RWPE2 (cell line): ENCODE results near the gene LRIF1.

ENCODE experiments used
- ATAC-seq: fragments of 200-7000 bp; cut with Tn5 transposase; 3 replicates; pipeline ENCODE4 v1.9.1; 2021; ENCODE audit warnings: low read depth
- DNase-seq: peaks from one replicate; pipeline ENCODE4 v3.0.0-alpha.2; 2020; ENCODE audit warnings: low spot score
- H3K27ac ChIP-seq: fragments of 450-650 bp; 2 replicates; pipeline ENCODE4 v1.5.1; 2017; ENCODE audit warnings: mild to moderate bottlenecking; ENCODE audit not compliant: poor library complexity, severe bottlenecking
- H3K27me3 ChIP-seq: fragments of 250-450 bp; sonication (Bioruptor Pico); 2 replicates; pipeline ENCODE4 v1.5.1; 2021; ENCODE audit warnings: mild to moderate bottlenecking, moderate library complexity; ENCODE audit not compliant: insufficient read depth, poor library complexity, severe bottlenecking
- H3K36me3 ChIP-seq: fragments of 250-450 bp; sonication (Bioruptor Pico); 2 replicates; pipeline ENCODE4 v1.5.1; 2020; ENCODE audit warnings: low read depth, mild to moderate bottlenecking, moderate library complexity
- H3K4me1 ChIP-seq: fragments of 250-450 bp; sonication (Bioruptor Pico); 2 replicates; pipeline ENCODE4 v1.5.1; 2021; ENCODE audit warnings: mild to moderate bottlenecking, moderate library complexity; ENCODE audit not compliant: insufficient read depth, poor library complexity, severe bottlenecking
- H3K4me3 ChIP-seq: fragments of 250-450 bp; sonication (Bioruptor Pico); 2 replicates; pipeline ENCODE4 v1.5.1; 2021; ENCODE audit warnings: mild to moderate bottlenecking, moderate library complexity; ENCODE audit not compliant: severe bottlenecking
- H3K9me3 ChIP-seq: fragments of 250-450 bp; sonication (Bioruptor Pico); 2 replicates; pipeline ENCODE4 v1.5.1; 2021; ENCODE audit warnings: mild to moderate bottlenecking, moderate library complexity; ENCODE audit not compliant: severe bottlenecking
- TF ChIP-seq, protein P1 (sequence below): fragments of 450-650 bp; IDR thresholded peaks from one replicate; pipeline ENCODE4 v1.5.1; 2017; ENCODE audit warnings: mild to moderate bottlenecking, moderate library complexity; ENCODE audit not compliant: poor library complexity, severe bottlenecking

LRIF1 gene

DNA sequence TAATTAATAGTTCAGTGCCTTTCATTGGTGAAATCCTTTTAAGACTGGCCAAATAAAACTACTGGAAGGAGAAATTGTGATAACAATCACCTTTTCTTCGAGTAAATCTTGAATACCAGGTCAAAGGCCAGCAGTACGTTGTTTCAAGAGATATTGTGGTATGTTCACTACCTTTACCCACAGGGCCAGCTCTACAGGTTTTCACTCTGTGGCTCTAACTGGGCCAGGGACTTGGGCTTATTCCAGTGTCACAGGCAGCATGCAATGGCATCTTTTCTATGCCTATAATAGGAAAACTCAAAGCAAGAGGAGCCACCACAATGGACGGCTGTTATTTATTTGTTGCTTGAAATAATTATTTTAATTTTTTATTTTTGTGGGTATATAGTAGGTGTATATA, 26.8 kb upstream of the LRIF1 start:
- no peak for ATAC-seq
- no peaks in the 10 kb centered on the region for H3K4me1 ChIP-seq
- no peak overlapping the region for H3K4me3 ChIP-seq
- H3K9me3 ChIP-seq = no peaks in the 10 kb centered on the region
- H3K36me3 ChIP-seq = no peaks in the 10 kb centered on the region
- no peak for DNase-seq
- TF ChIP-seq, protein P1, sequence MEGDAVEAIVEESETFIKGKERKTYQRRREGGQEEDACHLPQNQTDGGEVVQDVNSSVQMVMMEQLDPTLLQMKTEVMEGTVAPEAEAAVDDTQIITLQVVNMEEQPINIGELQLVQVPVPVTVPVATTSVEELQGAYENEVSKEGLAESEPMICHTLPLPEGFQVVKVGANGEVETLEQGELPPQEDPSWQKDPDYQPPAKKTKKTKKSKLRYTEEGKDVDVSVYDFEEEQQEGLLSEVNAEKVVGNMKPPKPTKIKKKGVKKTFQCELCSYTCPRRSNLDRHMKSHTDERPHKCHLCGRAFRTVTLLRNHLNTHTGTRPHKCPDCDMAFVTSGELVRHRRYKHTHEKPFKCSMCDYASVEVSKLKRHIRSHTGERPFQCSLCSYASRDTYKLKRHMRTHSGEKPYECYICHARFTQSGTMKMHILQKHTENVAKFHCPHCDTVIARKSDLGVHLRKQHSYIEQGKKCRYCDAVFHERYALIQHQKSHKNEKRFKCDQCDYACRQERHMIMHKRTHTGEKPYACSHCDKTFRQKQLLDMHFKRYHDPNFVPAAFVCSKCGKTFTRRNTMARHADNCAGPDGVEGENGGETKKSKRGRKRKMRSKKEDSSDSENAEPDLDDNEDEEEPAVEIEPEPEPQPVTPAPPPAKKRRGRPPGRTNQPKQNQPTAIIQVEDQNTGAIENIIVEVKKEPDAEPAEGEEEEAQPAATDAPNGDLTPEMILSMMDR = no peak
- no peaks in the 10 kb centered on the region for H3K27me3 ChIP-seq
- no peak overlapping the region for H3K27ac ChIP-seq

- TF ChIP-seq, protein P1 = no peak
- DNase-seq (no peak), ATAC-seq (no peak)
- H3K4me1 ChIP-seq = no peaks in the 10 kb centered on the region
- H3K9me3 ChIP-seq = no peaks in the 10 kb centered on the region
- H3K36me3 ChIP-seq = no peaks in the 10 kb centered on the region
- no peaks in the 10 kb centered on the region for H3K27me3 ChIP-seq
- H3K4me3 ChIP-seq = no peak overlapping the region
- no peak overlapping the region for H3K27ac ChIP-seq
Measured at GRCh38 chr1:110986407-110986891, 22.7 kb upstream of the LRIF1 start.

DNA sequence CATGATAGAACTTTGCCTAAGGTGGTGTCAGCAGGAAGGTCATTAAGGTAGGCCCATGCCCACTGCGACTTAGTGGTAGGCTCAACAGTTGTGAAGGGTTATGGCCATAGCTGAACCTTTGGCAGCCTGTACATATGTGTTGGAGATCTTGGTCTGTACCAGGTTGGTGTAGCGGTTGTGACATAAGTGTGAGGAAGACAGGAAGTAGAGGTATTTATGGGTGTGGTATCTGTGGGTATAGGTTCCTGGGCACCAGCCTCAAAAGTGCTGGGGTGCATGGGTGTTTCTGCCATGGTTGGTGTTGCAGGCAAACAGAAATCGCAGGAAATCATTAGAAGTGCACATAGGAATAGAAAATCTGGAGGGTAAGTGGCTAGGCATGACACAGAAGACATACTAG, 18.6 kb upstream of the LRIF1 start:
- ATAC-seq (no peak), DNase-seq (no peak)
- Histone ChIP-seq H3K27ac (no peak overlapping the region), H3K27me3 (peaks cover 4% of the 10 kb centered on the region), H3K9me3 (no peaks in the 10 kb centered on the region), H3K4me3 (no peak overlapping the region), H3K36me3 (no peaks in the 10 kb centered on the region), H3K4me1 (no peaks in the 10 kb centered on the region)
- TF ChIP-seq, protein P1 = no peak

GRCh38 chr1:110979154-110979553, 15.4 kb upstream of the LRIF1 start:
- ATAC-seq = no peak
- Histone ChIP-seq H3K27me3 (peaks cover 4% of the 10 kb centered on the region), H3K4me3 (no peak overlapping the region), H3K27ac (no peak overlapping the region), H3K4me1 (no peaks in the 10 kb centered on the region), H3K9me3 (no peaks in the 10 kb centered on the region), H3K36me3 (no peaks in the 10 kb centered on the region)
- DNase-seq = no peak
- TF ChIP-seq, protein P1 = no peak

GRCh38 chr1:110976089-110976488, 12.4 kb upstream of the LRIF1 start:
- H3K27me3 ChIP-seq = peaks cover 4% of the 10 kb centered on the region
- TF ChIP-seq, protein P1 = no peak
- no peaks in the 10 kb centered on the region for H3K36me3 ChIP-seq
- no peak overlapping the region for H3K4me3 ChIP-seq
- no peak overlapping the region for H3K27ac ChIP-seq
- H3K4me1 ChIP-seq = no peaks in the 10 kb centered on the region
- no peaks in the 10 kb centered on the region for H3K9me3 ChIP-seq
- ATAC-seq = no peak
- no peak for DNase-seq
